ENCODE measurements around the gene MT1A. TPM values are rescaled to one million over a fixed set of nuclear protein-coding genes. Genes with fewer than 3 reads are reported as not detected.

The MT1A gene
- total RNA-seq, 4 donors from 2014 or later, result 7.1 to 23.6 (median 16.8) TPM

DNA sequence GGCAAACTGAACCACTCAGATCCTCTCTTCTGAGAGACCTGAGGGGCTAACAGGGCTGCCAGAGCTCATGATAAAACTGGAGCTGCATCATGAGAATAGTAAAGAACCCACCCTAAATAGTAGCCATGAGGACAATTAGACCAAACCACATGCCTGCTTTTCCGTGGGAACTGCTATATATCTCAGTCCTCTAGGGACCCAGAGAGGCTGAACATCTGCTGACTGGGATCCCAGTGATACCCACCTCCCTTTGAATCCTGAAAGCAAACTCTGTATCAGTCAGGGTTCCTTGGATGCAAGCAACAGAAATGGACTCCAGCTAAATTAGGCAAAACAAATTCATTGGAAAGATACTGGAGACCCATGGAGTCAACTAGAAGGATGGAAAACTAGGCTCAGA, 50.3 kb downstream of the MT1A start:
- Histone ChIP-seq H3K9me3 (no peaks in the 10 kb centered on the region), H3K27ac (no peak overlapping the region), H3K27me3 (no peaks in the 10 kb centered on the region), H3K4me3 (replicated peaks in 1 of 3) (no peak overlapping the region), H3K36me3 (peaks cover 0 to 5% of the 10 kb centered on the region in 2 donors), H3K4me1 (peaks cover 20 to 35% of the 10 kb centered on the region in 2 donors)
- DNase-seq, result no peak
- WGBS, 2 donors, result 50 to 64% methylated on average over 1 of the region's 1 CpG
- TF ChIP-seq, protein P1, sequence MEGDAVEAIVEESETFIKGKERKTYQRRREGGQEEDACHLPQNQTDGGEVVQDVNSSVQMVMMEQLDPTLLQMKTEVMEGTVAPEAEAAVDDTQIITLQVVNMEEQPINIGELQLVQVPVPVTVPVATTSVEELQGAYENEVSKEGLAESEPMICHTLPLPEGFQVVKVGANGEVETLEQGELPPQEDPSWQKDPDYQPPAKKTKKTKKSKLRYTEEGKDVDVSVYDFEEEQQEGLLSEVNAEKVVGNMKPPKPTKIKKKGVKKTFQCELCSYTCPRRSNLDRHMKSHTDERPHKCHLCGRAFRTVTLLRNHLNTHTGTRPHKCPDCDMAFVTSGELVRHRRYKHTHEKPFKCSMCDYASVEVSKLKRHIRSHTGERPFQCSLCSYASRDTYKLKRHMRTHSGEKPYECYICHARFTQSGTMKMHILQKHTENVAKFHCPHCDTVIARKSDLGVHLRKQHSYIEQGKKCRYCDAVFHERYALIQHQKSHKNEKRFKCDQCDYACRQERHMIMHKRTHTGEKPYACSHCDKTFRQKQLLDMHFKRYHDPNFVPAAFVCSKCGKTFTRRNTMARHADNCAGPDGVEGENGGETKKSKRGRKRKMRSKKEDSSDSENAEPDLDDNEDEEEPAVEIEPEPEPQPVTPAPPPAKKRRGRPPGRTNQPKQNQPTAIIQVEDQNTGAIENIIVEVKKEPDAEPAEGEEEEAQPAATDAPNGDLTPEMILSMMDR (IDR thresholded peaks at IDR 0.05), result no peak
- TF ChIP-seq POLR2A (IDR thresholded peaks at IDR 0.05), result no peak
- intact Hi-C loops (cut with DNase I), result loop anchor here (5.0 kb wide), 1 partner anchor 81 kb away; the partner anchor contains the start of gene MT2A

DNA sequence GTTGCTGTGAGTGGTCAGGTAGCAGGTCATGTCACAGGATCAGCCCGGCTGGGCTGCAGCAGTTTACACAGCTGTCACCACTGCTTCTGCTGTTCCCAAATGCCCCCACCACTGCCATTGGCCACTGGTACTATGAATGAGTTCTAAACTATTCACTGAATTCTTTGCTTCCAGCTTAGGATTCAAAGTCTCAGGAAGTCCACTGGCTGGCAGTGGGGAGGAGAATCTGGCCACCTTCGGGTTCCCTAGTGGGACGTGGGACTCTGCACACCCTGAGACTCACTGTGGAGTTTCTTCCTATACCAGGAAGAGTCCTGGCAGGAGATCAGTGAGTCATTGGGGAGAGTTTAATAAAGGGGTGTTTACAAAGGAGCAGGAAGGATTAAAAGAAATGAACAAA, 50.7 kb downstream of the MT1A start:
- Histone ChIP-seq H3K27me3 (no peaks in the 10 kb centered on the region), H3K27ac (no peak overlapping the region), H3K4me3 (replicated peaks in 1 of 3) (no peak overlapping the region), H3K9me3 (no peaks in the 10 kb centered on the region), H3K4me1 (peaks cover 17 to 34% of the 10 kb centered on the region in 2 donors), H3K36me3 (peaks cover 0 to 1% of the 10 kb centered on the region in 2 donors)
- TF ChIP-seq, protein P1 (IDR thresholded peaks at IDR 0.05), result no peak
- no peak for TF ChIP-seq POLR2A (IDR thresholded peaks at IDR 0.05)
- intact Hi-C loops (cut with DNase I), result loop anchor here (5.0 kb wide), 1 partner anchor 82 kb away; the partner anchor contains the start of gene MT2A
- WGBS, 2 donors, result 77 to 84% methylated on average over 3 of the region's 3 CpGs
- no peak for DNase-seq

Other genes starting within 250 kb of the MT1A start
- 100 to 1,000 TPM; 130 to 167 (median 146) TPM for gene AMFR, start 213.1 kb upstream of the MT1A start, total RNA-seq
- gene NUDT21, start 187.3 kb upstream of the MT1A start, total RNA-seq, result 100 to 1,000 TPM in 1 of 4 donors, 10 to 100 TPM in 3; 55.0 to 120 (median 68.2) TPM
- 10 to 100 TPM; 28.4 to 75.3 (median 58.7) TPM for gene OGFOD1, start 187.1 kb upstream of the MT1A start, total RNA-seq
- gene BBS2, start 118.6 kb upstream of the MT1A start, total RNA-seq, result 10 to 100 TPM; 55.1 to 98.6 (median 57.4) TPM
- gene MT4, start 73.6 kb upstream of the MT1A start, total RNA-seq, result not detected
- not detected for gene MT3, start 49.1 kb upstream of the MT1A start, total RNA-seq
- 100 to 1,000 TPM in 1 of 4 donors, 10 to 100 TPM in 3; 42.8 to 285 (median 54.6) TPM for gene MT2A, start 30.1 kb upstream of the MT1A start, total RNA-seq
- 1,000 to 10,000 TPM in 1 of 4 donors, 100 to 1,000 TPM in 3; 111 to 1,129 (median 368) TPM for gene MT1E, start 12.9 kb upstream of the MT1A start, total RNA-seq
- 10 to 100 TPM in 3 of 4 donors, 1 to 10 TPM in 1; 7.1 to 45.5 (median 33.8) TPM for gene MT1M, start 6.0 kb upstream of the MT1A start, total RNA-seq
- gene MT1B, start 13.2 kb downstream of the MT1A start, total RNA-seq, result not detected
- gene MT1F, start 19.3 kb downstream of the MT1A start, total RNA-seq, result 100 to 1,000 TPM in 1 of 4 donors, 10 to 100 TPM in 3; 25.8 to 220 (median 45.1) TPM
- gene MT1G, start 29.4 kb downstream of the MT1A start, total RNA-seq, result 100 to 1,000 TPM; 410 to 930 (median 704) TPM
- gene MT1H, start 31.1 kb downstream of the MT1A start, total RNA-seq, result 100 to 1,000 TPM in 1 of 4 donors, 10 to 100 TPM in 2, not detected in 1; 45.4 to 179 (median 62.8) TPM
- 1,000 to 10,000 TPM in 1 of 4 donors, 100 to 1,000 TPM in 3; 314 to 2,825 (median 445) TPM for gene MT1X, start 43.8 kb downstream of the MT1A start, total RNA-seq
- gene NUP93, start 91.5 kb downstream of the MT1A start, total RNA-seq, result 100 to 1,000 TPM in 2 of 4 donors, 10 to 100 TPM in 2; 70.1 to 150 (median 97.4) TPM
- not detected for gene SLC12A3, start 226.5 kb downstream of the MT1A start, total RNA-seq

All from thyroid gland (tissue), 4 donors.